H9 (cell line): ENCODE results near the gene PAM. TPM values are rescaled to one million over a fixed set of nuclear protein-coding genes. Genes with fewer than 3 reads are reported as not detected.

Experiments
- DNase-seq: peaks from one replicate; pipeline ENCODE4 v3.0.0-alpha.2; 2017
- H2AFZ ChIP-seq: one replicate; pipeline ENCODE4 v1.6.1; 2013; ENCODE audit warnings: mild to moderate bottlenecking, low read length, control low read depth, moderate library complexity
- H2AK5ac ChIP-seq: 2 replicates; pipeline ENCODE4 v1.6.1; 2013; ENCODE audit warnings: low read length, control low read depth, mixed read lengths; ENCODE audit not compliant: insufficient read length
- H2BK120ac ChIP-seq: one replicate; pipeline ENCODE4 v1.6.1; 2013; ENCODE audit warnings: low read depth, mild to moderate bottlenecking, low read length, control low read depth, inconsistent platforms; ENCODE audit not compliant: poor library complexity, severe bottlenecking
- H2BK12ac ChIP-seq: 2 replicates; pipeline ENCODE4 v1.6.1; 2013; ENCODE audit warnings: low read length, control low read depth, mixed read lengths, low read depth; ENCODE audit not compliant: insufficient read length
- H2BK15ac ChIP-seq: 2 replicates; pipeline ENCODE4 v1.6.1; 2013; ENCODE audit warnings: low read depth, low read length, control low read depth
- H2BK20ac ChIP-seq: one replicate; pipeline ENCODE4 v1.6.1; 2013; ENCODE audit warnings: low read depth, mild to moderate bottlenecking, low read length, control low read depth, inconsistent platforms; ENCODE audit not compliant: poor library complexity, severe bottlenecking
- H2BK5ac ChIP-seq: 2 replicates; pipeline ENCODE4 v1.6.1; 2013; ENCODE audit warnings: low read length, control low read depth, mixed read lengths; ENCODE audit not compliant: insufficient read length
- H3K14ac ChIP-seq: 2 replicates; pipeline ENCODE4 v1.6.1; 2013; ENCODE audit warnings: low read length, control low read depth; ENCODE audit not compliant: insufficient read depth
- H3K18ac ChIP-seq: 2 replicates; pipeline ENCODE4 v1.6.1; 2013; ENCODE audit warnings: low read depth, mild to moderate bottlenecking, mixed read lengths, low read length, control low read depth; ENCODE audit not compliant: insufficient read length
- H3K23ac ChIP-seq: 2 replicates; pipeline ENCODE4 v1.6.1; 2013; ENCODE audit warnings: low read length, control low read depth, mixed read lengths, low read depth; ENCODE audit not compliant: insufficient read length
- H3K23me2 ChIP-seq: 2 replicates; pipeline ENCODE4 v1.6.1; 2013; ENCODE audit warnings: low read depth, mild to moderate bottlenecking, mixed read lengths, low read length, control low read depth; ENCODE audit not compliant: insufficient read length, poor library complexity, severe bottlenecking
- H3K27ac ChIP-seq: 2 replicates; pipeline ENCODE4 v1.5.1; 2013; ENCODE audit warnings: low read length, control low read depth, mixed read lengths, low read depth; ENCODE audit not compliant: insufficient read length
- H3K27me3 ChIP-seq: 2 replicates; pipeline ENCODE4 v1.6.1; 2013; ENCODE audit warnings: low read length, control low read depth, inconsistent platforms; ENCODE audit not compliant: insufficient read depth
- H3K4ac ChIP-seq: 2 replicates; pipeline ENCODE4 v1.6.1; 2013; ENCODE audit warnings: low read depth, mild to moderate bottlenecking, control low read depth, inconsistent platforms, low read length, moderate library complexity
- H3K4me1 ChIP-seq: 2 replicates; pipeline ENCODE4 v1.6.1; 2013; ENCODE audit warnings: low read length, control low read depth, inconsistent platforms; ENCODE audit not compliant: insufficient read depth
- H3K4me2 ChIP-seq: 2 replicates; pipeline ENCODE4 v1.6.1; 2013; ENCODE audit warnings: low read length, control low read depth, mixed read lengths; ENCODE audit not compliant: insufficient read length, insufficient read depth
- H3K56ac ChIP-seq: 2 replicates; pipeline ENCODE4 v1.6.1; 2013; ENCODE audit warnings: low read depth, mild to moderate bottlenecking, mixed read lengths, low read length, control low read depth; ENCODE audit not compliant: insufficient read length
- H3K79me1 ChIP-seq: 2 replicates; pipeline ENCODE4 v1.6.1; 2013; ENCODE audit warnings: low read depth, mild to moderate bottlenecking, moderate library complexity, low read length, control low read depth, inconsistent platforms; ENCODE audit not compliant: insufficient read depth, poor library complexity, severe bottlenecking
- H3K79me2 ChIP-seq: 2 replicates; pipeline ENCODE4 v1.6.1; 2013; ENCODE audit warnings: low read length, control low read depth, inconsistent platforms; ENCODE audit not compliant: insufficient read depth
- H3K9ac ChIP-seq: 2 replicates; pipeline ENCODE4 v1.6.1; 2013; ENCODE audit warnings: low read length, control low read depth, mixed read lengths; ENCODE audit not compliant: insufficient read length; ENCODE audit errors: extremely low read depth
- H3K9me3 ChIP-seq: one replicate; pipeline ENCODE4 v1.6.1; 2013; ENCODE audit warnings: low read depth, low read length, inconsistent platforms; ENCODE audit not compliant: control insufficient read depth
- H3T11ph ChIP-seq: one replicate; pipeline ENCODE4 v1.6.1; 2013; ENCODE audit warnings: mild to moderate bottlenecking, low read length, control low read depth, inconsistent platforms
- H4K20me1 ChIP-seq: one replicate; pipeline ENCODE4 v1.6.1; 2013; ENCODE audit not compliant: control insufficient read depth, insufficient read length, insufficient read depth
- H4K5ac ChIP-seq: 2 replicates; pipeline ENCODE4 v1.6.1; 2013; ENCODE audit warnings: low read depth, mild to moderate bottlenecking, mixed read lengths, low read length, control low read depth; ENCODE audit not compliant: insufficient read length
- H4K8ac ChIP-seq: replicated peaks from 2 replicates; pipeline ENCODE4 v1.6.1; 2013; ENCODE audit warnings: low read length, control low read depth, mixed read lengths, low read depth; ENCODE audit not compliant: insufficient read length
- H4K91ac ChIP-seq: 2 replicates; pipeline ENCODE4 v1.6.1; 2013; ENCODE audit warnings: low read depth, mild to moderate bottlenecking, moderate library complexity, mixed read lengths, low read length, control low read depth; ENCODE audit not compliant: insufficient read length
- H3K27ac Mint-ChIP-seq, 3 experiments: 2 replicates in 2 of 3; 3 replicates in 1 of 3; pipeline ENCODE4 v1.8.0; 2020 to 2021; ENCODE audit warnings: mixed read lengths in 3 of 3, mild to moderate bottlenecking in 1 of 3, moderate library complexity in 1 of 3
- H3K27me3 Mint-ChIP-seq: 2 replicates; pipeline ENCODE4 v1.8.0; 2021; ENCODE audit warnings: low read depth, mild to moderate bottlenecking, moderate library complexity, mixed read lengths
- H3K36me3 Mint-ChIP-seq, 3 experiments: 2 replicates in 2 of 3; 3 replicates in 1 of 3; pipeline ENCODE4 v1.8.0; 2020 to 2021; ENCODE audit warnings: low read depth in 3 of 3, mixed read lengths in 3 of 3; ENCODE audit not compliant: insufficient read depth in 1 of 3
- H3K4me1 Mint-ChIP-seq, 2 experiments: 2 replicates each; pipeline ENCODE4 v1.8.0; 2020; ENCODE audit warnings: mixed read lengths in 2 of 2
- H3K4me3 Mint-ChIP-seq, 2 experiments: 2 replicates in 1 of 2; 3 replicates in 1 of 2; pipeline ENCODE4 v1.8.0; 2020 to 2021; ENCODE audit warnings: mild to moderate bottlenecking in 2 of 2, mixed read lengths in 2 of 2, moderate library complexity in 1 of 2
- H3K9me3 Mint-ChIP-seq, 2 experiments: 2 replicates in 1 of 2; 3 replicates in 1 of 2; pipeline ENCODE4 v1.8.0; 2020; ENCODE audit warnings: mild to moderate bottlenecking in 2 of 2, mixed read lengths in 2 of 2, moderate library complexity in 1 of 2
- WGBS: extraction: QIAGEN DNeasy Blood & Tissue Kit; methylation state at CpG from one replicate; pipeline ENCODE4 v1.1.7; 2013; ENCODE audit warnings: missing lambda C conversion rate, low lambda C conversion rate, mixed read lengths; ENCODE audit not compliant: insufficient read length; ENCODE audit errors: extremely low coverage; 5-methylcytosine and 5-hydroxymethylcytosine counted together
- total RNA-seq: library from RNA; stranded (reverse); gene quantifications from 2 replicates; pipeline ENCODE4 v1.2.1, GENCODE V29; 2021
- TF ChIP-seq, protein P1 (sequence below): fragments of 200-600 bp; sonication (generic); conservative IDR thresholded peaks from 3 replicates; pipeline ENCODE4 v1.8.0; 2021; ENCODE audit warnings: antibody characterized with exemption, mild to moderate bottlenecking

PAM gene
- total RNA-seq, 1 experiment from 2014 or later, result 31.5 TPM

DNA sequence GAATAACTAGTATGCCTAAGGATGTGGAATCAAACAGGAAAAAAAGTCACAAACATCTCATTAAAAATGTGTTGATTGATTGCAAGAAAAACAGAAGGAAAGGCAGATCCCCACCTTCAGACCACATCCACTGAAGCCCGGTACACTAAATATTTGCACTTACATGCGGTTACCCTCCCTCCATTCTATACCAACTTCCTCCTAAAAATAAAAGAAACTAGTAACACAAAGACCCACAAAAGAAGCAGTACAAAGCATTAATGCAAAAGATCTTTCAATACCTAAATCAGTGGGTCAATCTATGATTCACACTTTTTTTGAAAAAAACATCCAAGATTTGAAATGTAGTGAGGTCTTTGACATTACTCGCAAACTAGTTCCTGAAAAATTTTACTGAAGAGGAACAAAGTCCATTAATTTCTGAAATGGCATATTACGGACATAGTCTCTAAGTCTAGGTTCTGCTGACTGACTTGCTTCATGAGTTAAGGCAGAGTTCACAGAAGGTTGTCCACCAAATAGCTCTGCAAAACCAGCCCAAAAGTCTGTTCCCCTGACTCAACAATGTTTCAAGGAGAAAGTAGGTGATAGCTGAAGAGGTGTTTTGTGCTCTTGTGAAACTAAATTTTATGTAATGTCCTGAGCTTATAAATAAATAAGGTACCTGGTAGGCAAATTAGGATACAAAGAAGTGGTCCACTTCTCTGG is 100.7 kb downstream of the PAM start:
- H3K23ac ChIP-seq, result no peak overlapping the region
- H3K27ac ChIP-seq, result no peak overlapping the region
- H3K79me1 ChIP-seq, result no peaks in the 10 kb centered on the region
- H3K9me3 ChIP-seq, result no peaks in the 10 kb centered on the region
- Mint-ChIP-seq H3K36me3 (peaks cover 0 to 4% (median 0%) of the 10 kb centered on the region in 3 experiments; a peak in 2 of 7 replicates), H3K9me3 (no peaks in the 10 kb centered on the region), H3K4me1 (peaks cover 2 to 18% of the 10 kb centered on the region in 2 experiments), H3K27me3 (no peaks in the 10 kb centered on the region), H3K27ac (no peak overlapping the region), H3K4me3 (no peak overlapping the region)
- H2BK120ac ChIP-seq, result no peak overlapping the region
- no peak overlapping the region for H2BK15ac ChIP-seq
- H3K4me2 ChIP-seq, result no peak overlapping the region
- no CpG with 5 or more reads among the region's 4 CpGs for WGBS
- H3K79me2 ChIP-seq, result no peaks in the 10 kb centered on the region
- H3K18ac ChIP-seq, result no peak overlapping the region
- no peak overlapping the region for H2BK5ac ChIP-seq
- no peak overlapping the region for H4K8ac ChIP-seq
- H3K27me3 ChIP-seq, result no peaks in the 10 kb centered on the region
- H3K23me2 ChIP-seq, result no peaks in the 10 kb centered on the region
- no peak overlapping the region for H3K14ac ChIP-seq
- H3K56ac ChIP-seq, result no peak overlapping the region
- no peak overlapping the region for H4K5ac ChIP-seq
- no peak overlapping the region for H4K91ac ChIP-seq
- H3K4me1 ChIP-seq, result peaks cover 2% of the 10 kb centered on the region; the same call in 1 of the 2 replicates
- H2BK12ac ChIP-seq, result no peak overlapping the region
- no peak overlapping the region for H2AK5ac ChIP-seq
- H4K20me1 ChIP-seq, result no peaks in the 10 kb centered on the region
- no peak overlapping the region for H3K9ac ChIP-seq
- H2AFZ ChIP-seq, result no peak overlapping the region
- no peak overlapping the region for H3T11ph ChIP-seq
- DNase-seq, result no peak
- H3K4ac ChIP-seq, result no peak overlapping the region
- TF ChIP-seq, protein P1, sequence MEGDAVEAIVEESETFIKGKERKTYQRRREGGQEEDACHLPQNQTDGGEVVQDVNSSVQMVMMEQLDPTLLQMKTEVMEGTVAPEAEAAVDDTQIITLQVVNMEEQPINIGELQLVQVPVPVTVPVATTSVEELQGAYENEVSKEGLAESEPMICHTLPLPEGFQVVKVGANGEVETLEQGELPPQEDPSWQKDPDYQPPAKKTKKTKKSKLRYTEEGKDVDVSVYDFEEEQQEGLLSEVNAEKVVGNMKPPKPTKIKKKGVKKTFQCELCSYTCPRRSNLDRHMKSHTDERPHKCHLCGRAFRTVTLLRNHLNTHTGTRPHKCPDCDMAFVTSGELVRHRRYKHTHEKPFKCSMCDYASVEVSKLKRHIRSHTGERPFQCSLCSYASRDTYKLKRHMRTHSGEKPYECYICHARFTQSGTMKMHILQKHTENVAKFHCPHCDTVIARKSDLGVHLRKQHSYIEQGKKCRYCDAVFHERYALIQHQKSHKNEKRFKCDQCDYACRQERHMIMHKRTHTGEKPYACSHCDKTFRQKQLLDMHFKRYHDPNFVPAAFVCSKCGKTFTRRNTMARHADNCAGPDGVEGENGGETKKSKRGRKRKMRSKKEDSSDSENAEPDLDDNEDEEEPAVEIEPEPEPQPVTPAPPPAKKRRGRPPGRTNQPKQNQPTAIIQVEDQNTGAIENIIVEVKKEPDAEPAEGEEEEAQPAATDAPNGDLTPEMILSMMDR, result no peak
- no peak overlapping the region for H2BK20ac ChIP-seq
